Smooth muscle cell (in vitro differentiated cells): ENCODE data around the gene ROBO2. TPM values are rescaled to one million over a fixed set of nuclear protein-coding genes. Genes with fewer than 3 reads are reported as not detected.

Experiments
- DNase-seq: peaks from one replicate; lab custom pipeline; 2025; ENCODE audit not compliant: unreplicated experiment; lab: John Stamatoyannopoulos, UW
- H2AFZ ChIP-seq: fragments of 200-600 bp; sonication (generic); 2 replicates; pipeline ENCODE4 v1.6.0; 2016; ENCODE audit warnings: antibody characterized with exemption, low read depth, mild to moderate bottlenecking
- H3F3A ChIP-seq: fragments of 200-600 bp; sonication (generic); 2 replicates; pipeline ENCODE4 v1.6.0; 2017; ENCODE audit warnings: antibody characterized with exemption, low read depth
- H3K27ac ChIP-seq: fragments of 200-600 bp; sonication (generic); 2 replicates; pipeline ENCODE4 v1.5.1; 2016; ENCODE audit warnings: low read depth, mild to moderate bottlenecking
- H3K27me3 ChIP-seq: fragments of 200-600 bp; sonication (generic); 2 replicates; pipeline ENCODE4 v1.6.1; 2016; ENCODE audit warnings: low read depth, mild to moderate bottlenecking
- H3K36me3 ChIP-seq: fragments of 200-600 bp; sonication (generic); 2 replicates; pipeline ENCODE4 v1.5.1; 2016; ENCODE audit warnings: low read depth
- H3K4me1 ChIP-seq: fragments of 200-600 bp; sonication (generic); 2 replicates; pipeline ENCODE4 v1.5.1; 2016; ENCODE audit warnings: low read depth
- H3K4me2 ChIP-seq: fragments of 200-600 bp; sonication (generic); 2 replicates; pipeline ENCODE4 v1.6.0; 2016; ENCODE audit warnings: mild to moderate bottlenecking
- H3K4me3 ChIP-seq: fragments of 200-600 bp; sonication (generic); 2 replicates; pipeline ENCODE4 v1.5.1; 2016; ENCODE audit warnings: mild to moderate bottlenecking
- H3K79me2 ChIP-seq: fragments of 200-600 bp; sonication (generic); 2 replicates; pipeline ENCODE4 v1.6.0; 2016; ENCODE audit warnings: low read depth, mild to moderate bottlenecking
- H3K9ac ChIP-seq: fragments of 200-600 bp; sonication (generic); 2 replicates; pipeline ENCODE4 v1.6.0; 2016; ENCODE audit warnings: low read depth
- H3K9me3 ChIP-seq: fragments of 200-600 bp; sonication (generic); replicated peaks from 2 replicates; pipeline ENCODE4 v1.5.1; 2016; ENCODE audit warnings: low read depth
- H4K20me1 ChIP-seq: fragments of 200-600 bp; sonication (generic); 2 replicates; pipeline ENCODE4 v1.6.0; 2016; ENCODE audit warnings: low read depth
- WGBS: methylation state at CpG from one replicate; pipeline ENCODE4 v1.1.7; 2016; ENCODE audit warnings: low lambda C conversion rate; 5-methylcytosine and 5-hydroxymethylcytosine counted together
- polyA plus RNA-seq: library from polyadenylated mRNA; unstranded; fragments of >200 nt; fragmentation: Nextera tagmentation; extraction: Ambion mirVana; gene quantifications from 2 replicates; pipeline ENCODE4 v1.2.1, GENCODE V29; 2016
- total RNA-seq: library from RNA; depleted of rRNA; stranded (reverse); fragments of >200 nt; gene quantifications from 2 replicates; pipeline ENCODE4 v1.2.3, GENCODE V29; 2014
- TF ChIP-seq, protein P1 (sequence below): fragments of 200-600 bp; sonication (generic); IDR thresholded peaks from 2 replicates; pipeline ENCODE4 v1.5.1; 2017; ENCODE audit warnings: borderline replicate concordance, mild to moderate bottlenecking, antibody characterized with exemption; ENCODE audit not compliant: insufficient read depth, poor library complexity, severe bottlenecking

Gene ROBO2
- total and polyA plus RNA-seq, 2 experiments from 2014 or later, result 23.9 to 54.4 TPM

DNA sequence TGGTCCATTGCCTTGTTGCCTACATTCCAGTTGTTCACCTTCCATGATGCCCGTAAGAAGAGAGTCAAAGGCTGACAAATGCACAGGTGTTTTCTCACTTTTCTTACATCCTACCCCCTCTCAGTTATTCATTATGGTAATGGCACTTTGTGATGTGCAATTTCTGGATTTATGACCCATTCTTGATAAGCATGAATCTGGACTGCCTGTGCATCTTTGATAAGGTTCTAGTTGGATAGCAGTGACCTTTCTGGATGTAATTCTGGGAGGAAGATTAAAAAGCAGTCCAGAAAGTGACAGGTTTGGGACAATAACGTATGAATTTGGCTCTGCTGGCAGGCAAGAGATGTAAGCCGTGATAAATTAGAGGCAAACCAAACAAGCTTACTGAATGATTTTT is 101.5 kb downstream of the ROBO2 start:
- WGBS, result 89% methylated on average over 3 of the region's 3 CpGs

DNA sequence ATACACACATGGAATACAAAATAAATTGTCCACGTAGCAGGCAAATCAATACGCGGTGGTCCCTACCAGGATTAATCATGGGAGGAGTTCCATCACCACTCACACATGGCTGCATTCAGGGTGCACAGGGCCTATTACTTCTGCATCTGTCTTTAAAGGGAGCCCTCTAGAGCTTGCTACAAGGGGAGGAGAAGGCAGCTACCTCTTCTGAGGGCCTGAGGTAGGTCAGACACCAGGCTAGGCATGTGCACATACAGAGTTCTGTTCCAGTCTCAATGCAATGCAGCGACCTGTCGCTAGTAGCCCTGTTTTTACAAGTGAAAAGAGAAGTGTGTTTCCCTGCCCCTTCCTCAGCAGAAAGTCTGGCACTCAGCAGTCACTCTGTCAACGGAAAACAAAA is 102.7 kb downstream of the ROBO2 start:
- Histone ChIP-seq H3F3A (no peaks in the 10 kb centered on the region), H3K4me2 (no peak overlapping the region), H3K9me3 (no peaks in the 10 kb centered on the region), H3K79me2 (no peaks in the 10 kb centered on the region), H3K27me3 (no peaks in the 10 kb centered on the region), H2AFZ (no peak overlapping the region), H3K4me3 (no peak overlapping the region), H3K4me1 (no peaks in the 10 kb centered on the region), H3K9ac (no peak overlapping the region), H4K20me1 (peaks cover 15% of the 10 kb centered on the region), H3K27ac (no peak overlapping the region), H3K36me3 (no peaks in the 10 kb centered on the region)
- TF ChIP-seq, protein P1, sequence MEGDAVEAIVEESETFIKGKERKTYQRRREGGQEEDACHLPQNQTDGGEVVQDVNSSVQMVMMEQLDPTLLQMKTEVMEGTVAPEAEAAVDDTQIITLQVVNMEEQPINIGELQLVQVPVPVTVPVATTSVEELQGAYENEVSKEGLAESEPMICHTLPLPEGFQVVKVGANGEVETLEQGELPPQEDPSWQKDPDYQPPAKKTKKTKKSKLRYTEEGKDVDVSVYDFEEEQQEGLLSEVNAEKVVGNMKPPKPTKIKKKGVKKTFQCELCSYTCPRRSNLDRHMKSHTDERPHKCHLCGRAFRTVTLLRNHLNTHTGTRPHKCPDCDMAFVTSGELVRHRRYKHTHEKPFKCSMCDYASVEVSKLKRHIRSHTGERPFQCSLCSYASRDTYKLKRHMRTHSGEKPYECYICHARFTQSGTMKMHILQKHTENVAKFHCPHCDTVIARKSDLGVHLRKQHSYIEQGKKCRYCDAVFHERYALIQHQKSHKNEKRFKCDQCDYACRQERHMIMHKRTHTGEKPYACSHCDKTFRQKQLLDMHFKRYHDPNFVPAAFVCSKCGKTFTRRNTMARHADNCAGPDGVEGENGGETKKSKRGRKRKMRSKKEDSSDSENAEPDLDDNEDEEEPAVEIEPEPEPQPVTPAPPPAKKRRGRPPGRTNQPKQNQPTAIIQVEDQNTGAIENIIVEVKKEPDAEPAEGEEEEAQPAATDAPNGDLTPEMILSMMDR, result no peak
- DNase-seq, result no peak
- 70% methylated on average over 6 of the region's 6 CpGs for WGBS

More for the DNA sequence above, 101.5 kb downstream of the ROBO2 start:
- no peaks in the 10 kb centered on the region for H3K36me3 ChIP-seq
- TF ChIP-seq, protein P1, result no peak
- no peaks in the 10 kb centered on the region for H3K9me3 ChIP-seq
- H3F3A ChIP-seq, result no peaks in the 10 kb centered on the region
- no peaks in the 10 kb centered on the region for H3K4me1 ChIP-seq
- no peaks in the 10 kb centered on the region for H3K27me3 ChIP-seq
- H3K4me3 ChIP-seq, result no peak overlapping the region
- H2AFZ ChIP-seq, result no peak overlapping the region
- DNase-seq, result no peak
- no peak overlapping the region for H3K9ac ChIP-seq
- H4K20me1 ChIP-seq, result peaks cover 4% of the 10 kb centered on the region
- H3K79me2 ChIP-seq, result no peaks in the 10 kb centered on the region
- H3K27ac ChIP-seq, result no peak overlapping the region
- no peak overlapping the region for H3K4me2 ChIP-seq

DNA sequence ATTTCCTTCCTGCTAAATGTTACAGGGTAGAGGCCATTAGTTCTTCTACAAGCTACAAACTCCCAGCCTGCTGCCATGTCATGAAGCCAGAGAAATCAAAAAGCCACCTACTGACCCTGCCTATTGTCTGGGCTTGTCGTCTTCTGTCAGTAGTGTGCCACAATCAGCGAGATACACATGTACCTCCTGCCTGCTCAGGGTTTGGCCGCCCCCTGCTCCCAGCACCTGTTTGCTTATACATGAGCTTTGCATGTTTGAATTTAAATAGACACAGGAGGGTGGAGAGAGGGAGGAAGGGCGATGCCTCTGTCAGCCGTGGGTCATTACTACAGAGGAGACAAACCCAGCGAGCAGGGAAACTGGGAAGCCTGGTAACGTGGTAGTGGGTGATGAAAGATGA is 106.1 kb downstream of the ROBO2 start:
- Histone ChIP-seq H3K79me2 (no peaks in the 10 kb centered on the region), H3F3A (no peaks in the 10 kb centered on the region)
- 83% methylated on average over 7 of the region's 7 CpGs for WGBS

More for the DNA sequence above, 106.1 kb downstream of the ROBO2 start:
- Histone ChIP-seq H3K4me3 (no peak overlapping the region), H3K9ac (no peak overlapping the region), H3K27me3 (no peaks in the 10 kb centered on the region), H3K36me3 (no peaks in the 10 kb centered on the region), H3K9me3 (no peaks in the 10 kb centered on the region), H2AFZ (no peak overlapping the region), H3K27ac (no peak overlapping the region), H4K20me1 (peaks cover 39% of the 10 kb centered on the region), H3K4me1 (no peaks in the 10 kb centered on the region), H3K4me2 (no peak overlapping the region)
- TF ChIP-seq, protein P1, result no peak
- DNase-seq, result no peak
